Breast epithelium (tissue), 3 donors: ENCODE results near the gene CDCA8.

ENCODE experiments used
- CTCF ChIP-seq, 3 donors: fragments of 450-650 bp; IDR thresholded peaks; one replicate each; pipeline ENCODE4 v1.5.1; 2016 to 2017; ENCODE audit warnings: antibody characterized with exemption in 3 of 3, mild to moderate bottlenecking in 3 of 3, moderate library complexity in 3 of 3
- POLR2A ChIP-seq: fragments of 450-650 bp; IDR thresholded peaks from one replicate; pipeline ENCODE4 v1.6.1; 2016; ENCODE audit warnings: antibody characterized with exemption, mild to moderate bottlenecking, moderate library complexity

GRCh38 chr1:37726751-37727585, 34.7 kb downstream of the CDCA8 start:
- TF ChIP-seq CTCF (IDR thresholded peaks at IDR 0.05) (no peak), POLR2A (no peak)
